Measurements from ENCODE around the gene BPIFB2.

GRCh38 chr20:33034901-33035492, 27.5 kb downstream of the BPIFB2 start:
- TF ChIP-seq POLR2AphosphoS5 (IDR thresholded peaks at IDR 0.05) (no peak), SMC3 (conservative IDR thresholded peaks at IDR 0.05; ENCODE audit: poor library complexity) (no peak), CTCF (IDR thresholded peaks at IDR 0.05; ENCODE audit: poor library complexity, severe bottlenecking) (no peak), RAD21 (conservative IDR thresholded peaks at IDR 0.05) (no peak), TAF1 (IDR thresholded peaks at IDR 0.05; ENCODE audit: low read depth) (no peak), EP300 (conservative IDR thresholded peaks at IDR 0.05; ENCODE audit: poor library complexity, severe bottlenecking) (no peak), EZH2 (IDR thresholded peaks at IDR 0.05; ENCODE audit: borderline replicate concordance, insufficient read depth, low read length, poor library complexity, severe bottlenecking) (no peak), REST (IDR thresholded peaks at IDR 0.05; ENCODE audit: borderline replicate concordance) (no peak), MXI1 (conservative IDR thresholded peaks at IDR 0.05; ENCODE audit: poor library complexity, severe bottlenecking) (no peak)

Data from neural cell (in vitro differentiated cells).